Heart left ventricle (tissue), 16 donors: ENCODE measurements around the gene LEMD1. TPM values are rescaled to one million over a fixed set of nuclear protein-coding genes. Genes with fewer than 3 reads are reported as not detected.
"Not testable (repeated sequence)": the region's sequence is repeated elsewhere in the genome, so short reads cannot be mapped to it uniquely, and the experiment has no call there.

Experiments
- ATAC-seq, 4 donors: fragments of 200-7000 bp; cut with Tn5 transposase; one replicate each; pipeline ENCODE4 v1.9.1; 2020 to 2022; ENCODE audit warnings: moderate library complexity in 4 of 4, mild to moderate bottlenecking in 3 of 4, moderate number of reproducible peaks in 1 of 4
- DNase-seq, 5 donors: peaks; one replicate each; pipeline ENCODE4 v3.0.0-alpha.2; 2020
- H3K27ac ChIP-seq, 12 donors: fragments of 200-600 bp; sonication (generic) in 4 of 12; one replicate each; pipeline versions ENCODE4 v1.5.0 to v1.8.0; 2016 to 2022; ENCODE audit warnings: mild to moderate bottlenecking in 2 of 12
- H3K27me3 ChIP-seq, 9 donors: fragments of 200-600 bp; sonication (generic) in 2 of 9; one replicate each; pipeline versions ENCODE4 v1.5.1 to v1.8.0; 2016 to 2022; ENCODE audit warnings: mild to moderate bottlenecking in 3 of 9
- H3K36me3 ChIP-seq, 9 donors: fragments of 200-600 bp; sonication (generic) in 2 of 9; one replicate each; pipeline versions ENCODE4 v1.5.0 to v1.8.0; 2018 to 2022; ENCODE audit warnings: mild to moderate bottlenecking in 2 of 9
- H3K4me1 ChIP-seq, 12 donors: fragments of 200-600 bp; sonication (generic) in 4 of 12; one replicate each; pipeline versions ENCODE4 v1.5.0 to v1.8.0; 2016 to 2022; ENCODE audit warnings: mild to moderate bottlenecking in 3 of 12
- H3K4me3 ChIP-seq, 12 donors: fragments of 200-600 bp; sonication (generic) in 4 of 12; one replicate each; pipeline versions ENCODE4 v1.5.0 to v1.8.0; 2017 to 2022; ENCODE audit warnings: mild to moderate bottlenecking in 9 of 12, moderate library complexity in 4 of 12
- H3K9me3 ChIP-seq, 12 donors: fragments of 200-600 bp; sonication (generic) in 4 of 12; one replicate each; pipeline versions ENCODE4 v1.5.0 to v1.8.0; 2016 to 2022; ENCODE audit warnings: mild to moderate bottlenecking in 1 of 12
- CTCF ChIP-seq, 12 donors: fragments of 200-600 bp; sonication (generic) in 4 of 12; IDR thresholded peaks; one replicate each; pipeline versions ENCODE4 v1.5.0 to v1.8.0; 2018 to 2022; ENCODE audit warnings: antibody characterized with exemption in 12 of 12, mild to moderate bottlenecking in 5 of 12
- POLR2A ChIP-seq, 2 donors: fragments of 450-650 bp; IDR thresholded peaks; one replicate each; pipeline ENCODE4 v1.6.1; 2017; ENCODE audit warnings: antibody characterized with exemption in 2 of 2, mild to moderate bottlenecking in 2 of 2, moderate library complexity in 2 of 2
- WGBS, 4 donors: extraction: QIAGEN DNeasy Blood & Tissue Kit in 2 of 4; methylation state at CpG; one replicate each; pipeline versions ENCODE4 v1.1.5 to v1.1.7; 2013 to 2018; 5-methylcytosine and 5-hydroxymethylcytosine counted together
- intact Hi-C, 10 donors: fragments of 100-400 bp; cut with DNase I; formaldehyde crosslinking; loops; one replicate each; pipeline versions ENCODE4 v1.11.1 to v1.14.2; 2022
- polyA plus RNA-seq, 2 donors: library from polyadenylated mRNA; stranded (reverse); fragments of 200-250 nt; gene quantifications; one replicate each; pipeline ENCODE4 v1.2.3, GENCODE V29; 2013
- total RNA-seq, 9 donors: library from RNA; depleted of rRNA in 2 of 9; stranded (reverse); fragments of >200 nt in 2 of 9; fragmentation: NEBNext Ultra II Directional in 3 of 9; extraction: Animal tissue kit (Norgen Biotek cat#: 25700) in 3 of 9; gene quantifications; one replicate each; pipeline versions ENCODE4 v1.1.0 to v1.2.4, GENCODE V29; 2016 to 2023
- donor health status: ischemic (EF 13 %, LVEDD 7.1; RV severe dilation, severe dysfunction).
- donor health status: healthy with polysubstance abuse.
- donor health status: DM: no; HTN: yes; CAD: no.
- donor health status: DM: no; HTN: no; CAD: no.
- donor health status: ischemic (EF 25% LVEDD 6.9; RV normal size, moderate dysfunction).
- donor health status: ischemic (EF 25% LVEDD 5.7; RV mildly dilated, moderate dysfunction).
- donor health status: healthy.
- donor health status: DM: yes; HTN: yes; CAD: no.
- donor health status: ischemic (EF 35%, LVEDD 5.7; RV mildly dilated, moderate dysfunction).
- donor health status: nonischemic (EF 11% LVEDD 7.7; RV severe dilation, severe dysfunction).
- donor health status: DM: yes; HTN: yes; CAD: no.
- donor health status: PGD.
- donor health status: ischemic (EF 29% LVEDD 5.4; RV normal size, mild dysfunction).
- donor health status: nonischemic (EF 23%, LVEDD 6.1; RV moderate dilation, normal function).

LEMD1 gene
- total and polyA plus RNA-seq, 11 donors = 2.5 TPM; not detected in 10

- no peaks in the 10 kb centered on the region for H3K36me3 ChIP-seq
- TF ChIP-seq POLR2A (IDR thresholded peaks at IDR 0.05) = no peak
- TF ChIP-seq CTCF (IDR thresholded peaks at IDR 0.05) = no peak
- H3K27me3 ChIP-seq = peaks cover 0 to 25% (median 0%) of the 10 kb centered on the region in 9 donors
- H3K9me3 ChIP-seq = no peaks in the 10 kb centered on the region
- ATAC-seq (no peak), DNase-seq (no peak)
- no peak overlapping the region for H3K4me3 ChIP-seq
- intact Hi-C loops = loop anchor here in 9 of 10 donors (2.0 to 10.0 kb wide), 8 partner anchors 35 to 249 kb away; no protein-coding TSS in a partner anchor
- H3K27ac ChIP-seq = no peak overlapping the region
- 74 to 81% (median 76%) methylated on average over 3 of the region's 3 CpGs for WGBS, 4 donors
- H3K4me1 ChIP-seq = no peaks in the 10 kb centered on the region
Observed at GRCh38 chr1:205395616-205396015, 26.2 kb downstream of the LEMD1 start.

- intact Hi-C loops = loop anchor here in 2 of 10 donors (10.0 kb wide), 2 partner anchors 132 to 252 kb away; no protein-coding TSS in a partner anchor
- Histone ChIP-seq H3K9me3 (no peaks in the 10 kb centered on the region), H3K27me3 (peaks cover 0 to 30% (median 6%) of the 10 kb centered on the region in 9 donors), H3K4me1 (no peaks in the 10 kb centered on the region), H3K36me3 (no peaks in the 10 kb centered on the region), H3K4me3 (no peak overlapping the region), H3K27ac (no peak overlapping the region)
- TF ChIP-seq CTCF (IDR thresholded peaks at IDR 0.05) (no peak), POLR2A (IDR thresholded peaks at IDR 0.05) (no peak)
- WGBS, 4 donors = 78 to 87% (median 86%) methylated on average over 1 of the region's 1 CpG
- ATAC-seq = no peak
- no peak for DNase-seq
Observed at GRCh38 chr1:205392650-205393049, 29.2 kb downstream of the LEMD1 start.

- WGBS, 4 donors = 87 to 90% (median 88%) methylated on average over 7 of the region's 7 CpGs
- peaks cover 0 to 25% (median 6%) of the 10 kb centered on the region in 9 donors for H3K27me3 ChIP-seq
- ATAC-seq (no peak), DNase-seq (no peak)
- no peak for TF ChIP-seq CTCF (IDR thresholded peaks at IDR 0.05)
- no peak for TF ChIP-seq POLR2A (IDR thresholded peaks at IDR 0.05)
- intact Hi-C loops = loop anchor here in 2 of 10 donors (10.0 kb wide), 2 partner anchors 133 to 253 kb away; no protein-coding TSS in a partner anchor
- H3K27ac ChIP-seq = no peak overlapping the region
- H3K4me1 ChIP-seq = no peaks in the 10 kb centered on the region
- no peaks in the 10 kb centered on the region for H3K36me3 ChIP-seq
- H3K4me3 ChIP-seq = no peak overlapping the region
- H3K9me3 ChIP-seq = no peaks in the 10 kb centered on the region
Observed at GRCh38 chr1:205391386-205391785, 30.5 kb downstream of the LEMD1 start.

GRCh38 chr1:205387845-205388244 is 34.0 kb downstream of the LEMD1 start:
- Histone ChIP-seq H3K4me1 (no peaks in the 10 kb centered on the region), H3K27me3 (peaks cover 0 to 19% (median 6%) of the 10 kb centered on the region in 9 donors), H3K4me3 (no peak overlapping the region), H3K9me3 (no peaks in the 10 kb centered on the region), H3K36me3 (no peaks in the 10 kb centered on the region), H3K27ac (no peak overlapping the region)
- no peak for TF ChIP-seq POLR2A (IDR thresholded peaks at IDR 0.05)
- no peak for TF ChIP-seq CTCF (IDR thresholded peaks at IDR 0.05)
- WGBS, 4 donors = 89 to 95% (median 94%) methylated on average over 2 of the region's 2 CpGs
- DNase-seq (no peak), ATAC-seq (no peak)
- intact Hi-C loops = no loop called here

GRCh38 chr1:205382990-205383389 is 38.9 kb downstream of the LEMD1 start:
- WGBS, 4 donors = 85 to 89% (median 89%) methylated on average over 3 of the region's 3 CpGs
- H3K27ac ChIP-seq, H3K9me3 ChIP-seq, intact Hi-C loops, H3K4me1 ChIP-seq, DNase-seq, H3K4me3 ChIP-seq, H3K36me3 ChIP-seq, ATAC-seq: not testable (repeated sequence)
- H3K27me3 ChIP-seq = peaks cover 0 to 20% (median 0%) of the 10 kb centered on the region in 9 donors
